ENCODE measurements around the gene SPATA24.
A peak's percentile ranks its signal among the peaks of the same experiment; 100 is the strongest.

The SPATA24 gene

GRCh38 chr5:139395844-139396640, 7.8 kb downstream of the SPATA24 start:
- no peak for TF ChIP-seq CTCF (IDR thresholded peaks at IDR 0.05; ENCODE audit: low read length, missing control alignments)
- no peak overlapping the region for H3K4me3 ChIP-seq (replicated peaks; ENCODE audit: low read depth, low read length)
- DNase-seq (ENCODE audit: low read depth): no peak

DNA sequence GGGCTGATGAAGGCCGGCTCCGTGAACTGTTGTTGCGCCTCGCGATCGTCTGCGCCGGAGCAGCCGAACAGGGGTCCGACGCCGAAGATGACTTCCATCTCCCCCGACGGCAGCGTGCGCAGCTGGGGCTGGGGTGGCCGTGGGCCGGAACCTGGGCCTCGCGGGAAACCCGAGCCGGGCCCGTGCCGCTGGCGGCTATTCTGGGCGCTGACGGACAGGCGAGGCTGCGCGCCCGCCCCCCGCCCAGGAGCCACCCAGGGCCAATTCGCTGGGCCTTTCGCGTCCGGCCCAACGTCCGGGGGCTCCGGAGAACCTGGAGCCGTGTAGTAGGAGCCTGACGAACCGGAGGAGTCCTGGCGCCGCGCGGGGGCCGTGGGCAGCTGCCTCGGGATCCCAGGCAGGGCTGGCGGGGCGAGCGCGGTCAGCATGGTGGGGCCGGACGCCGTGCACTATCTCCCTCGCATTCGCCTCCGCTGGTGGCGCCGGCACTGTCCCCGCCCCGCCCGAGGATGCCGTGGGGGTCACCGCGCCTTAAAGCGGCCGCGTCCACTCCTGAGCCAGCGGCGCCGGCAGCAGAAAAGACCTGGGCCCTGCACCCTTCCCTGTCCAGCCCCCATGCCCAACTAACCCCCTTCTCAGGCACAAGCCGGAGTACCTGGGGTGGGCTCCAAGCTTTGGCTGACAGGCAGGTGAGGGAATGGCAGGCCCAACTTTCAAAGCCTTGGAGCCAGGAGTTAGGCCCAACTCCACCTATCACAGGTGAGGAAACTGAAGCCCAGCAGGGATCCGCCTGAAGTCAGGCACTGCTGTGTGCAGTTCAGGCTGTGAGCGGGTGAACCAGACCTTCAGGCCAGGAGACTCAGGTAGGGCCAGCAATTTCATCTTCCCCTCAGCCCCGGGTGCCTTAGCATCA, 9.0 kb downstream of the SPATA24 start, which contains the start of gene PROB1:
PROB1 (minus strand) TSS at position 451 of the 913 bp plus-strand sequence; CDS start at position 428, 23 bp downstream.
- no peak for DNase-seq (ENCODE audit: low read depth)
- peak within 1 kb of the TSS; percentile 24 for H3K4me3 ChIP-seq (replicated peaks; ENCODE audit: low read depth, low read length)
- no peak for TF ChIP-seq CTCF (IDR thresholded peaks at IDR 0.05; ENCODE audit: low read length, missing control alignments)

DNA sequence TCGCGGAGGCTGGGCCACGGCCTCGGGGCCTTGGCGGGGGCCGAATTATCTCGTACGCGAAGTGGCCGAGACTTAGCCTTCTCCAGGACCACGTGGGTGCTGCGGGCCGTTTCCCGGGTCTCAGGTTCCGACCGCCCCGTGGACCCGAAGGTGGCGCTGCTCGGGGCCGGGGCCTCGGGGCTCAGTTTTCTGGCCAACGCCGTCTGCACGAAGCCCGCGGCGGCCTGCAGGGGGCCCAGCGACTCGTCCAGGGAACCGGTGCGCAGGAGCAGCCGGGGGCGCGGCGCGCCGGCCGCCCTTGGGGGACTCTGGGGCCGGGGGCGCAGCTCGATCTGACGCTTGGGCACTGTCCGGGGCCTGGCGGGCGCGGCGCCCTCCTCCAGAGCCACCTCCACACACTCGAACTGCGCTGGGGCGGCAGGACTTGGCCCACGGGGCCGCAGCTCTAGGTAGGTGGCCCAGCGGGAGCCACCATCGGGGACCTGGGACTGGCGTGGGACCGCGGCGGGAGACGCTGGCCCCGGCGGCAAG, 9.7 kb downstream of the SPATA24 start:
- peak overlapping the region; percentile 24 for H3K4me3 ChIP-seq (replicated peaks; ENCODE audit: low read depth, low read length)
- peak; percentile 13 for TF ChIP-seq CTCF (IDR thresholded peaks at IDR 0.05; ENCODE audit: low read length, missing control alignments)
- no peak for DNase-seq (ENCODE audit: low read depth)

DNA sequence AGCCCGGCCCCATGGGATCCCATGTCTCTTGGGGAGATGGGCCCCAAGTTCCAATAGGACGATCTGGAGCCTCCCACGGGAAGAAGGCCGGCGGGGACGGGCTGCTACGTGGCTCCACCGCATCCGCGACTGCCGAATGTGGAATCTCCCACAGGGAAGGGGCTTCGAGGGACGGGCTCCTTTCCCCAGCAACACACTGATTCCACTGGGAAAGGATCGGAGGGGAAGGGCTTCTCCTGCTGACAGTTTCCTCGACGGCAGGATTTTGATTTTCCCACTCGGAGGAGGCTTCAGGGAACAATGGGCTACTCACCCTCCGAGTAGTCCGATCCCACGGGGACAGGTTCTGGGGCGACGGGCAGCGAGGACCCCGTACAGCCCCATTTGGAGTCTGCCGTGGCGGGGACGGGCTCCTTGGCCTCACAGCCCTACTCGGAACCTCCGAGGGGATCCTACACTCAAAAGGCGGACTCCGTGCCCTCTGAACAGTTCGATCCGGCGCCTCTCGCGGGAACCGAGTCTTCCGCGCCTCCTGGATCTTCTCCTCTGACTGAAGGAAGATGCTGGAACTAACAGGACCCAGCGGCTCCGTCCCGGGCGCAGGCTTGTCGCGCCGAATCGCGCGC, 10.3 kb downstream of the SPATA24 start:
- TF ChIP-seq CTCF (IDR thresholded peaks at IDR 0.05; ENCODE audit: low read length, missing control alignments): no peak
- DNase-seq (ENCODE audit: low read depth): no peak
- H3K4me3 ChIP-seq (replicated peaks; ENCODE audit: low read depth, low read length): no peak overlapping the region

GRCh38 chr5:139392678-139393496, 11.0 kb downstream of the SPATA24 start:
- H3K4me3 ChIP-seq (replicated peaks; ENCODE audit: low read depth, low read length): peak overlapping the region; percentile 6
- DNase-seq (ENCODE audit: low read depth): peak; percentile 48
- peak; percentile 42 for TF ChIP-seq CTCF (IDR thresholded peaks at IDR 0.05; ENCODE audit: low read length, missing control alignments)

DNA sequence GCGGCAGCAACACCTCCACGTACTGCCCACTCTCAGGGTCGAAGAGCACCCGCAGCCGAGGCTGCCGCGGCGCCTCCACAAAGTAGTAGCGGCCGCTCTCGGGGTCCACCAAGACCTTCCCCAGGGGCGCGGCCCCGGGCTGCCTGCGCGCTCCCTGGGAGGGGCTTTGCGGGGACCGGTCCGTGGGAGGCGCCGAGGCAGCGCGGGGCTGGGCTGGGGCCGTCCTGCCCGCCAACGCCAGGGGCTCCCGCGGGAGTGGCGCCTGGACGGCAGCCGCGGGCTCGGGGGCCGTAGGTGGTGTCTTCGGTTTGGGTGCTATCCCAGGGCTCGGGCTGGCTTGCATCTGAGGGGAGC, 11.6 kb downstream of the SPATA24 start:
- H3K4me3 ChIP-seq (replicated peaks; ENCODE audit: low read depth, low read length): no peak overlapping the region
- no peak for TF ChIP-seq CTCF (IDR thresholded peaks at IDR 0.05; ENCODE audit: low read length, missing control alignments)
- DNase-seq (ENCODE audit: low read depth): no peak
